HCT116 (cell line): ENCODE measurements around the gene C19orf85. TPM values are rescaled to one million over a fixed set of nuclear protein-coding genes. Genes with fewer than 3 reads are reported as not detected.

Source experiments
- ATAC-seq: fragments of 200-7000 bp; cut with Tn5 transposase; 2 replicates; pipeline ENCODE4 v1.9.1; 2020; ENCODE audit warnings: mild to moderate bottlenecking, moderate library complexity
- BruUV-seq: library from RNA; stranded (reverse); fragments of 400-500 nt; replicated peaks from 2 replicates; lab custom pipeline; 2021; lab: Mats Ljungman, UMichigan
- CTCF ChIA-PET: fragments of 300-600 bp; sonication (Branson Sonifier 250); formaldehyde crosslinking; loops from one replicate; lab custom pipeline; 2021; ENCODE audit warnings: antibody characterized with exemption; lab: Charles Lee
- POLR2A ChIA-PET: fragments of 300-600, 350-600 bp; sonication (Branson Sonifier 250); formaldehyde crosslinking; loops from one replicate; lab custom pipeline; 2021; ENCODE audit warnings: antibody characterized with exemption; lab: Charles Lee
- RAD21 ChIA-PET, 2 experiments: fragments of 300-600 bp; sonication (Branson Sonifier 250); formaldehyde crosslinking; loops; one replicate each; lab custom pipeline; 2023; ENCODE audit warnings: low total read pairs in 2 of 2; ENCODE audit not compliant: uncharacterized antibody in 2 of 2, unreplicated experiment in 2 of 2, low non-redundant PET in 1 of 2; lab: Charles Lee
- DNase-seq: peaks from one replicate; pipeline ENCODE4 v3.0.0-alpha.2; 2010; ENCODE audit warnings: low read depth, low spot score
- H2AFZ ChIP-seq: fragments of 200-600 bp; shearing (Covaris generic), sonication (generic); 2 replicates; pipeline ENCODE4 v1.6.1; 2017; ENCODE audit warnings: low read depth, mixed run types, mixed read lengths, antibody characterized with exemption, low read length; ENCODE audit not compliant: poor library complexity, severe bottlenecking
- H3K27ac ChIP-seq: 2 replicates; pipeline ENCODE4 v1.5.1; 2012; ENCODE audit warnings: low read depth, low read length
- H3K27me3 ChIP-seq: fragments of 200-600 bp; sonication (generic); 2 replicates; pipeline ENCODE4 v1.6.1; 2016; ENCODE audit warnings: mixed run types, low read length, mixed read lengths; ENCODE audit not compliant: insufficient read depth
- H3K36me3 ChIP-seq, 2 experiments: fragments of 200-500 bp in 1 of 2; fragments of 200-600 bp in 1 of 2; sonication (Bioruptor generic) in 1 of 2; sonication (generic) in 1 of 2; 2 replicates each; pipeline versions ENCODE4 v1.5.1 to v1.6.1; 2014 to 2016; ENCODE audit warnings: low read length in 2 of 2, inconsistent platforms in 1 of 2, mixed read lengths in 1 of 2, mixed run types in 1 of 2; ENCODE audit not compliant: insufficient read depth in 2 of 2, control insufficient read depth in 1 of 2
- H3K4me1 ChIP-seq, 2 experiments: fragments of 200-600 bp in 1 of 2; sonication (generic) in 1 of 2; 2 replicates each; pipeline versions ENCODE4 v1.5.1 to v1.6.1; 2012 to 2017; ENCODE audit warnings: low read length in 2 of 2, inconsistent platforms in 1 of 2, mild to moderate bottlenecking in 1 of 2, mixed read lengths in 1 of 2, mixed run types in 1 of 2, moderate library complexity in 1 of 2; ENCODE audit not compliant: insufficient read depth in 2 of 2, control insufficient read depth in 1 of 2
- H3K4me2 ChIP-seq: fragments of 200-600 bp; sonication (generic); 2 replicates; pipeline ENCODE4 v1.6.1; 2017; ENCODE audit warnings: mixed run types, low read length, mixed read lengths
- H3K4me3 ChIP-seq, 2 experiments: fragments of 200-600 bp in 1 of 2; sonication (generic) in 1 of 2; replicated peaks in 1 of 2; 2 replicates each; pipeline ENCODE4 v1.5.1; 2011 to 2016; ENCODE audit warnings: low read length in 2 of 2, control low read depth in 1 of 2, low read depth in 1 of 2, mild to moderate bottlenecking in 1 of 2, mixed read lengths in 1 of 2, mixed run types in 1 of 2
- H3K79me2 ChIP-seq: fragments of 200-600 bp; sonication (generic); 2 replicates; pipeline ENCODE4 v1.6.1; 2017; ENCODE audit warnings: mild to moderate bottlenecking, mixed run types, low read length, moderate library complexity, mixed read lengths; ENCODE audit not compliant: insufficient read depth
- H3K9ac ChIP-seq: fragments of 200-600 bp; sonication (generic); 2 replicates; pipeline ENCODE4 v1.6.1; 2016; ENCODE audit warnings: low read length, mixed read lengths
- H3K9me2 ChIP-seq: fragments of 200-600 bp; sonication (generic), shearing (Covaris generic); 2 replicates; pipeline ENCODE4 v1.6.1; 2017; ENCODE audit warnings: mixed run types, mild to moderate bottlenecking, moderate library complexity; ENCODE audit not compliant: insufficient read depth
- H3K9me3 ChIP-seq, 2 experiments: fragments of 200-500 bp in 1 of 2; fragments of 200-600 bp in 1 of 2; sonication (Bioruptor generic) in 1 of 2; sonication (generic) in 1 of 2; 2 replicates each; pipeline ENCODE4 v1.6.1; 2014 to 2017; ENCODE audit warnings: low read length in 2 of 2, mixed read lengths in 2 of 2, inconsistent platforms in 1 of 2, low read depth in 1 of 2, mild to moderate bottlenecking in 1 of 2, mixed run types in 1 of 2, moderate library complexity in 1 of 2; ENCODE audit not compliant: control insufficient read depth in 1 of 2, insufficient read depth in 1 of 2
- H4K20me1 ChIP-seq: fragments of 200-600 bp; sonication (generic), shearing (Covaris generic); 2 replicates; pipeline ENCODE4 v1.6.1; 2017; ENCODE audit warnings: mixed run types, mild to moderate bottlenecking, moderate library complexity; ENCODE audit not compliant: insufficient read depth
- CBX3 ChIP-seq: IDR thresholded peaks from 2 replicates; pipeline ENCODE4 v1.6.1; 2012; ENCODE audit warnings: low read depth
- EZH2 ChIP-seq: fragments of 200-600 bp; sonication (generic); IDR thresholded peaks from 2 replicates; pipeline ENCODE4 v1.6.1; 2017; ENCODE audit warnings: antibody characterized with exemption, mixed run types
- SRF ChIP-seq: IDR thresholded peaks from 2 replicates; pipeline ENCODE4 v1.6.1; 2012; ENCODE audit warnings: low read depth
- YY1 ChIP-seq: IDR thresholded peaks from 2 replicates; pipeline ENCODE4 v1.6.1; 2011; ENCODE audit warnings: low read length, low read depth, moderate library complexity, mild to moderate bottlenecking; ENCODE audit not compliant: insufficient replicate concordance; ENCODE audit errors: extremely low read depth
- ZFX ChIP-seq: fragments of 450-650 bp; IDR thresholded peaks from 2 replicates; pipeline ENCODE4 v1.6.1; 2017
- intact Hi-C: fragments of 100-400 bp; cut with micrococcal nuclease; formaldehyde crosslinking; loops from 2 replicates; pipeline ENCODE4 v1.10.0; 2022
- total RNA-seq: library from RNA; stranded (reverse); gene quantifications from one replicate; pipeline ENCODE4 v1.2.1, GENCODE V29; 2021; ENCODE audit not compliant: unreplicated experiment
- TF ChIP-seq, protein P1 (sequence below): IDR thresholded peaks from 2 replicates; pipeline ENCODE4 v1.6.1; 2012; ENCODE audit warnings: low read depth
- TF ChIP-seq, protein P2 (sequence below): IDR thresholded peaks from 2 replicates; pipeline ENCODE4 v1.6.1; 2011; ENCODE audit warnings: mild to moderate bottlenecking, low read length, moderate library complexity; ENCODE audit not compliant: insufficient replicate concordance; ENCODE audit errors: extremely low read depth
- TF ChIP-seq, protein P3 (sequence below), 3 experiments: fragments of 200-600 bp in 1 of 3; sonication (generic) in 1 of 3; IDR thresholded peaks in 2 of 3; conservative IDR thresholded peaks in 1 of 3; 2 replicates each; pipeline ENCODE4 v1.5.1; 2012 to 2017; ENCODE audit warnings: low read depth in 2 of 3, low read length in 2 of 3, antibody characterized with exemption in 1 of 3, borderline replicate concordance in 1 of 3, control low read depth in 1 of 3, mild to moderate bottlenecking in 1 of 3, mixed read lengths in 1 of 3, mixed run types in 1 of 3, moderate library complexity in 1 of 3; ENCODE audit not compliant: insufficient read depth in 1 of 3

C19orf85 gene
- total RNA-seq, 1 experiment from 2014 or later: 0.34 TPM

DNA sequence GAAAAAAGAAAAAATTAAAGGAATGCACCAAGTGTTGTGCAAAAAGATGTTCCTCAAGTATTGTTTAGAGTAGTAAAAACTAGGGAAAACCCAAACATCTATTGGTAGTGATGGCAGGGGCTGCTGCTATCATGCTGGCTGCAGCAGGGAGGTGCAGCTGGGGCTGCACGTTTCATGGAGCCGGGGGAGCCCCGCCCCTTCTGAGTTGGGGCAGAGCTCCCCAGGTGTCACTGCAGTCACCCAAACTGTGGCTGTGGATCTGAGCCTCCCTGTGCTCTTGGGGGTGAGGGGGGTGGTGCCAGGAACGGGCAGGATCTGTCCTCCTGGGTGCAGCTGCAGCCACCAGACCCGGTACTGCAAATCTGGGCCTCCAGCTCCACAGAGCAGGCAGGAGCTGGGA is 45.4 kb downstream of the C19orf85 start:
- ChIA-PET CTCF (interaction anchor here (0.7 to 1.9 kb wide), 6 partner anchors 160 to 278 kb away, joined by 3 to 14 read pairs (median 6); partner anchors contain the start of gene PPP6R1), RAD21 (interaction anchor here in 1 of 2 experiments (0.7 kb wide), 1 partner anchor 224 kb away, joined by 4 read pairs; no protein-coding TSS in a partner anchor), POLR2A (interaction anchor here (1.5 to 1.9 kb wide), 2 partner anchors 12 kb away, joined by 4 to 5 read pairs; partner anchors contain the start of gene UBE2S)
- H3K9me3 ChIP-seq: no peaks in the 10 kb centered on the region
- DNase-seq (no peak), ATAC-seq (no peak)
- H3K9me2 ChIP-seq: no peaks in the 10 kb centered on the region
- TF ChIP-seq, protein P1, sequence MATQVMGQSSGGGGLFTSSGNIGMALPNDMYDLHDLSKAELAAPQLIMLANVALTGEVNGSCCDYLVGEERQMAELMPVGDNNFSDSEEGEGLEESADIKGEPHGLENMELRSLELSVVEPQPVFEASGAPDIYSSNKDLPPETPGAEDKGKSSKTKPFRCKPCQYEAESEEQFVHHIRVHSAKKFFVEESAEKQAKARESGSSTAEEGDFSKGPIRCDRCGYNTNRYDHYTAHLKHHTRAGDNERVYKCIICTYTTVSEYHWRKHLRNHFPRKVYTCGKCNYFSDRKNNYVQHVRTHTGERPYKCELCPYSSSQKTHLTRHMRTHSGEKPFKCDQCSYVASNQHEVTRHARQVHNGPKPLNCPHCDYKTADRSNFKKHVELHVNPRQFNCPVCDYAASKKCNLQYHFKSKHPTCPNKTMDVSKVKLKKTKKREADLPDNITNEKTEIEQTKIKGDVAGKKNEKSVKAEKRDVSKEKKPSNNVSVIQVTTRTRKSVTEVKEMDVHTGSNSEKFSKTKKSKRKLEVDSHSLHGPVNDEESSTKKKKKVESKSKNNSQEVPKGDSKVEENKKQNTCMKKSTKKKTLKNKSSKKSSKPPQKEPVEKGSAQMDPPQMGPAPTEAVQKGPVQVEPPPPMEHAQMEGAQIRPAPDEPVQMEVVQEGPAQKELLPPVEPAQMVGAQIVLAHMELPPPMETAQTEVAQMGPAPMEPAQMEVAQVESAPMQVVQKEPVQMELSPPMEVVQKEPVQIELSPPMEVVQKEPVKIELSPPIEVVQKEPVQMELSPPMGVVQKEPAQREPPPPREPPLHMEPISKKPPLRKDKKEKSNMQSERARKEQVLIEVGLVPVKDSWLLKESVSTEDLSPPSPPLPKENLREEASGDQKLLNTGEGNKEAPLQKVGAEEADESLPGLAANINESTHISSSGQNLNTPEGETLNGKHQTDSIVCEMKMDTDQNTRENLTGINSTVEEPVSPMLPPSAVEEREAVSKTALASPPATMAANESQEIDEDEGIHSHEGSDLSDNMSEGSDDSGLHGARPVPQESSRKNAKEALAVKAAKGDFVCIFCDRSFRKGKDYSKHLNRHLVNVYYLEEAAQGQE: no peak
- intact Hi-C loops: no loop called here
- no peak overlapping the region; the same call in 1 of the 2 replicates for H3K27ac ChIP-seq
- H3K79me2 ChIP-seq: no peaks in the 10 kb centered on the region
- no TSS peak for BruUV-seq
- H2AFZ ChIP-seq: no peak overlapping the region
- H3K36me3 ChIP-seq: no peaks in the 10 kb centered on the region
- H3K27me3 ChIP-seq: no peaks in the 10 kb centered on the region
- no peak overlapping the region for H3K4me2 ChIP-seq
- no peak overlapping the region for H3K4me3 ChIP-seq
- H3K4me1 ChIP-seq: peaks cover 2 to 6% of the 10 kb centered on the region in 2 experiments; a peak in 1 of 4 replicates
- no peaks in the 10 kb centered on the region for H4K20me1 ChIP-seq
- H3K9ac ChIP-seq: no peak overlapping the region

DNA sequence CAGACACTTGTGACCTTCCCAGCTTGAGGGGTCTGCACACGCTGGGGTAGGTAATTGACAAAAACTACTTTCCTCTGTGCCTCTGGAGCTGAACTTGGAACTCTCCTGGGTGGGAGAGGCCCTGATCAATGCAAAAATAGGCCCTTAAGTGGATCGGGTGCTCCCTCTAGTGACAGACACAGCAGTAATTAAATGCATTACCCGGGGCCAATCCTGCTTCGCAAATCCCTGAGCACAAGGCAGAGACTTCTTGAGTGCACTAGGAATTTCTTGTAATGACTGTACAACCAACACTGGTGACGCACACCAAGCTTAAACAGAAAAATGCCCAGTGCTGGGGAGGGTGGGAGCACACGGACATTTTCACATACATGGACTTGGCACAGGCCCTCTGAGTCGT is 46.4 kb downstream of the C19orf85 start:
- Histone ChIP-seq H3K9me3 (no peaks in the 10 kb centered on the region), H2AFZ (peak overlapping the region; percentile 86), H3K79me2 (no peaks in the 10 kb centered on the region), H3K4me2 (no peak overlapping the region), H4K20me1 (no peaks in the 10 kb centered on the region), H3K27me3 (no peaks in the 10 kb centered on the region), H3K36me3 (no peaks in the 10 kb centered on the region), H3K9ac (no peak overlapping the region), H3K27ac (no peak overlapping the region), H3K4me3 (no peak overlapping the region), H3K9me2 (no peaks in the 10 kb centered on the region), H3K4me1 (peaks cover 2 to 6% of the 10 kb centered on the region in 2 experiments; a peak in 1 of 4 replicates)
- CTCF ChIA-PET: interaction anchor here (0.5 to 1.9 kb wide), 16 partner anchors 86 to 739 kb away, joined by 3 to 14 read pairs (median 4); partner anchors contain the start of genes DNAAF3, PPP1R12C and PPP6R1
- POLR2A ChIA-PET: interaction anchor here (1.5 kb wide), 1 partner anchor 11 kb away, joined by 5 read pairs; the partner anchor contains the start of gene UBE2S
- RAD21 ChIA-PET: interaction anchor here (0.6 to 1.2 kb wide), 5 partner anchors 159 to 288 kb away, joined by 3 to 4 read pairs (median 3); partner anchors contain the start of gene PPP6R1 (in 1 of the 2)
- no TSS peak for BruUV-seq
- intact Hi-C loops: loop anchor here (1.0 kb wide), 3 partner anchors 206 to 330 kb away; no protein-coding TSS in a partner anchor
- ATAC-seq: peak; percentile 99
- DNase-seq: peak; percentile 74
- TF ChIP-seq YY1 (peak; percentile 14), ZFX (no peak), SRF (no peak), CBX3 (peak; percentile 86), EZH2 (no peak)
- TF ChIP-seq, protein P2, sequence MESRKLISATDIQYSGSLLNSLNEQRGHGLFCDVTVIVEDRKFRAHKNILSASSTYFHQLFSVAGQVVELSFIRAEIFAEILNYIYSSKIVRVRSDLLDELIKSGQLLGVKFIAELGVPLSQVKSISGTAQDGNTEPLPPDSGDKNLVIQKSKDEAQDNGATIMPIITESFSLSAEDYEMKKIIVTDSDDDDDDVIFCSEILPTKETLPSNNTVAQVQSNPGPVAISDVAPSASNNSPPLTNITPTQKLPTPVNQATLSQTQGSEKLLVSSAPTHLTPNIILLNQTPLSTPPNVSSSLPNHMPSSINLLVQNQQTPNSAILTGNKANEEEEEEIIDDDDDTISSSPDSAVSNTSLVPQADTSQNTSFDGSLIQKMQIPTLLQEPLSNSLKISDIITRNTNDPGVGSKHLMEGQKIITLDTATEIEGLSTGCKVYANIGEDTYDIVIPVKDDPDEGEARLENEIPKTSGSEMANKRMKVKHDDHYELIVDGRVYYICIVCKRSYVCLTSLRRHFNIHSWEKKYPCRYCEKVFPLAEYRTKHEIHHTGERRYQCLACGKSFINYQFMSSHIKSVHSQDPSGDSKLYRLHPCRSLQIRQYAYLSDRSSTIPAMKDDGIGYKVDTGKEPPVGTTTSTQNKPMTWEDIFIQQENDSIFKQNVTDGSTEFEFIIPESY: no peak
- TF ChIP-seq, protein P3, sequence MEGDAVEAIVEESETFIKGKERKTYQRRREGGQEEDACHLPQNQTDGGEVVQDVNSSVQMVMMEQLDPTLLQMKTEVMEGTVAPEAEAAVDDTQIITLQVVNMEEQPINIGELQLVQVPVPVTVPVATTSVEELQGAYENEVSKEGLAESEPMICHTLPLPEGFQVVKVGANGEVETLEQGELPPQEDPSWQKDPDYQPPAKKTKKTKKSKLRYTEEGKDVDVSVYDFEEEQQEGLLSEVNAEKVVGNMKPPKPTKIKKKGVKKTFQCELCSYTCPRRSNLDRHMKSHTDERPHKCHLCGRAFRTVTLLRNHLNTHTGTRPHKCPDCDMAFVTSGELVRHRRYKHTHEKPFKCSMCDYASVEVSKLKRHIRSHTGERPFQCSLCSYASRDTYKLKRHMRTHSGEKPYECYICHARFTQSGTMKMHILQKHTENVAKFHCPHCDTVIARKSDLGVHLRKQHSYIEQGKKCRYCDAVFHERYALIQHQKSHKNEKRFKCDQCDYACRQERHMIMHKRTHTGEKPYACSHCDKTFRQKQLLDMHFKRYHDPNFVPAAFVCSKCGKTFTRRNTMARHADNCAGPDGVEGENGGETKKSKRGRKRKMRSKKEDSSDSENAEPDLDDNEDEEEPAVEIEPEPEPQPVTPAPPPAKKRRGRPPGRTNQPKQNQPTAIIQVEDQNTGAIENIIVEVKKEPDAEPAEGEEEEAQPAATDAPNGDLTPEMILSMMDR (IDR thresholded peaks at IDR 0.05 in 2 of 3, conservative IDR thresholded peaks at IDR 0.05 in 1 of 3; ENCODE audit: borderline replicate concordance in 1 of 3, insufficient read depth in 1 of 3, low read depth in 2 of 3, low read length in 2 of 3): peak; percentile 69 to 87 (median 80)
